Upper lobe of left lung (tissue), 6 donors: ENCODE measurements around the gene PLXNA2. TPM values are rescaled to one million over a fixed set of nuclear protein-coding genes. Genes with fewer than 3 reads are reported as not detected.

Experiments used
- ATAC-seq, 2 donors: fragments of 200-7000 bp; cut with Tn5 transposase; one replicate each; pipeline ENCODE4 v1.9.1; 2022; ENCODE audit warnings: mild to moderate bottlenecking in 2 of 2, moderate library complexity in 2 of 2; ENCODE audit not compliant: low FRiP score in 2 of 2
- DNase-seq, 2 donors: peaks; one replicate each; pipeline ENCODE4 v3.0.0-alpha.2; 2019 to 2020
- H3K27ac ChIP-seq, 4 donors: fragments of 200-600 bp; sonication (generic); one replicate each; pipeline ENCODE4 v1.5.1; 2016 to 2019
- H3K27me3 ChIP-seq, 4 donors: fragments of 200-600 bp; sonication (generic); one replicate each; pipeline ENCODE4 v1.5.1; 2017 to 2019
- H3K36me3 ChIP-seq, 4 donors: fragments of 200-600 bp; sonication (generic); one replicate each; pipeline ENCODE4 v1.5.1; 2016 to 2019
- H3K4me1 ChIP-seq, 4 donors: fragments of 200-600 bp; sonication (generic); one replicate each; pipeline ENCODE4 v1.5.1; 2018 to 2019
- H3K4me3 ChIP-seq, 4 donors: fragments of 200-600 bp; sonication (generic); one replicate each; pipeline ENCODE4 v1.5.1; 2017 to 2019; ENCODE audit warnings: mild to moderate bottlenecking in 2 of 4, moderate library complexity in 1 of 4
- H3K9me3 ChIP-seq, 4 donors: fragments of 200-600 bp; sonication (generic); one replicate each; pipeline ENCODE4 v1.5.1; 2018 to 2019
- EP300 ChIP-seq, 4 donors: sonication (generic); formaldehyde crosslinking; IDR thresholded peaks; one replicate each; pipeline ENCODE4 v1.5.1; 2017; ENCODE audit warnings: antibody characterized with exemption in 4 of 4, control low read depth in 2 of 4
- POLR2A ChIP-seq, 4 donors: fragments of 450-650 bp; IDR thresholded peaks; one replicate each; pipeline ENCODE4 v1.5.1; 2016 to 2017; ENCODE audit warnings: antibody characterized with exemption in 4 of 4, mild to moderate bottlenecking in 2 of 4
- POLR2AphosphoS5 ChIP-seq, 2 donors: sonication (generic); formaldehyde crosslinking; IDR thresholded peaks; one replicate each; pipeline ENCODE4 v1.5.1; 2017; ENCODE audit warnings: antibody characterized with exemption in 2 of 2
- WGBS, 2 donors: methylation state at CpG; one replicate each; pipeline ENCODE4 v1.1.5; 2017 to 2018; 5-methylcytosine and 5-hydroxymethylcytosine counted together
- total RNA-seq, 6 donors: library from RNA; depleted of rRNA in 4 of 6; stranded (reverse); fragments of >200 nt in 4 of 6; gene quantifications; one replicate each; pipeline versions ENCODE4 v1.1.0 to v1.2.1, GENCODE V29; 2016 to 2021
- TF ChIP-seq, protein P1 (sequence below), 6 experiments: fragments of 450-650 bp in 4 of 6; fragments of 200-600 bp in 2 of 6; sonication (generic) in 2 of 6; IDR thresholded peaks; one replicate each; pipeline ENCODE4 v1.5.1; 2016 to 2019; ENCODE audit warnings: antibody characterized with exemption in 6 of 6
- donor health status: DM: no; HTN: no; CAD: no; lungs with moderate emphysema.
- donor health status: DM: no; HTN: yes; CAD: no; lungs with severe emphysema.

Gene PLXNA2
- total RNA-seq, 6 donors from 2014 or later = 77.5 to 150 (median 101) TPM

DNA sequence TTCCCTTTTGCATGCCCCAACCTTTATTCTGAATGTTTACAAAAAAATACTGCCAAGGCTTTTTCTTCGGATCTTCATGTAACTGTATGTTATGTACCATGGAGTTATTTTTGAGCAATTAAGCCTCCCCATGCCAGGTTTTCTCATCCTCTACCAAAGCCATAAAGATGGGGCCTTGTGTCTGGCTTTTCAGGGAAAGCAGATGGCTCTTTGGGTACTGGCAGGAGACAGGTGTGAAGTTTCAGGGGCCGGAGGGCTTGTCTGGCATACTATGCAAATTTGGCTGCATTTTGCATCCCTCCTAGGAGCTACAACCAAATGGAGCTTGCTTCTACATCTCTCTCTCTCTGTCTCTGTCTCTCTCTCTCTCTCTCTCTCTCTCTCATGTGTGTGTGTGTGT, 28.1 kb upstream of the PLXNA2 start:
- no peak overlapping the region for H3K4me3 ChIP-seq
- DNase-seq = no peak
- TF ChIP-seq, protein P1, sequence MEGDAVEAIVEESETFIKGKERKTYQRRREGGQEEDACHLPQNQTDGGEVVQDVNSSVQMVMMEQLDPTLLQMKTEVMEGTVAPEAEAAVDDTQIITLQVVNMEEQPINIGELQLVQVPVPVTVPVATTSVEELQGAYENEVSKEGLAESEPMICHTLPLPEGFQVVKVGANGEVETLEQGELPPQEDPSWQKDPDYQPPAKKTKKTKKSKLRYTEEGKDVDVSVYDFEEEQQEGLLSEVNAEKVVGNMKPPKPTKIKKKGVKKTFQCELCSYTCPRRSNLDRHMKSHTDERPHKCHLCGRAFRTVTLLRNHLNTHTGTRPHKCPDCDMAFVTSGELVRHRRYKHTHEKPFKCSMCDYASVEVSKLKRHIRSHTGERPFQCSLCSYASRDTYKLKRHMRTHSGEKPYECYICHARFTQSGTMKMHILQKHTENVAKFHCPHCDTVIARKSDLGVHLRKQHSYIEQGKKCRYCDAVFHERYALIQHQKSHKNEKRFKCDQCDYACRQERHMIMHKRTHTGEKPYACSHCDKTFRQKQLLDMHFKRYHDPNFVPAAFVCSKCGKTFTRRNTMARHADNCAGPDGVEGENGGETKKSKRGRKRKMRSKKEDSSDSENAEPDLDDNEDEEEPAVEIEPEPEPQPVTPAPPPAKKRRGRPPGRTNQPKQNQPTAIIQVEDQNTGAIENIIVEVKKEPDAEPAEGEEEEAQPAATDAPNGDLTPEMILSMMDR (IDR thresholded peaks at IDR 0.05) = no peak
- no peak for TF ChIP-seq POLR2AphosphoS5 (IDR thresholded peaks at IDR 0.05)
- no peak for TF ChIP-seq POLR2A (IDR thresholded peaks at IDR 0.05)
- H3K27me3 ChIP-seq = no peaks in the 10 kb centered on the region
- H3K9me3 ChIP-seq = no peaks in the 10 kb centered on the region
- 77 to 83% methylated on average over 2 of the region's 2 CpGs for WGBS, 2 donors
- no peak for ATAC-seq
- H3K27ac ChIP-seq = no peak overlapping the region
- no peaks in the 10 kb centered on the region for H3K4me1 ChIP-seq
- no peaks in the 10 kb centered on the region for H3K36me3 ChIP-seq

DNA sequence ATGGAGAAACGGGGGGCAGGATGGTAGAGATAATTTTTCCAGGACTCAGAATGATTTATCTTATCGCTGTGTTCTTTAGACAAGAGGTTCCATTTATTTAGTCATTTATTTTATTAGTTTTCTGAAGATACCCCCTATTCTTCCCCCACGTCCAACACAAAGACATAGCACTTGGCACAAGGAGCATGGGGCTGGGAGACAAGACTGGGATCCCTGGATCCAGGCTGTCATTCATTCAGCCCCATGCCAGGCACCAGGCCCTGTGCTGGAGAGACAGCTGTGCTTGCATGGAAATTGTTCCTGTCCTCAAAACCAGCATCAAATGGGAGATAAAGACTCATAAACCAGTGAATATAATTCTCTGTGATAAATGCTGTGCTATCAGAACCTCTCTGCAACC, 27.1 kb upstream of the PLXNA2 start:
- no peak for DNase-seq
- H3K4me3 ChIP-seq = no peak overlapping the region

DNA sequence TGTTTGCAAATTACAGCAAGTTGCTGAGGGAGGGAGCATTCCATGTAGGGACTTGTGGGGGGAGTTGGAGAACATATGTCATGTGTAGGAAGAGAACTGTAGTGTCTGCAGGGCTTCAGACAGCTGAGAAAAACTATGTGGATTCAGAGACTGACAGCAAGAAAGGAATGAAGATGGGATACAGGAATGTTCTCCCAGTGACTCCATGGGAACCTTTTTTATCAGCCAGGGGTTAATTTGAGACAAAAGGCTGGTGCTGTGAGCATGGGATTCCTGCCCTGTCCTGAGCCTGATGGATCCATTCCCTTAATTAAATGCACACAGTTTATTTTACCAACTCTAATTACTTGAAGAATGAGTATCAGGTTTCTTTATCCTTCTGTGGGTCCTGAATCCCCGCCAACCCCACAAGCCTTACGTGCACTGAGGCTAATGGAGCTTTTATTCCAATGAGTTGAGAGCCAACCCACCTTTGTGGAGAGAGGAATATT, 26.5 kb upstream of the PLXNA2 start:
- Histone ChIP-seq H3K36me3 (no peaks in the 10 kb centered on the region), H3K27ac (no peak overlapping the region), H3K4me3 (no peak overlapping the region), H3K4me1 (no peaks in the 10 kb centered on the region), H3K27me3 (no peaks in the 10 kb centered on the region), H3K9me3 (no peaks in the 10 kb centered on the region)
- 68 to 70% methylated on average over 2 of the region's 2 CpGs for WGBS, 2 donors
- TF ChIP-seq EP300 (IDR thresholded peaks at IDR 0.05) (no peak), POLR2AphosphoS5 (IDR thresholded peaks at IDR 0.05) (no peak), POLR2A (IDR thresholded peaks at IDR 0.05) (no peak)
- TF ChIP-seq, protein P1 (IDR thresholded peaks at IDR 0.05) = no peak
- ATAC-seq (no peak), DNase-seq (no peak)

More for the DNA sequence above, 27.1 kb upstream of the PLXNA2 start:
- Histone ChIP-seq H3K27me3 (no peaks in the 10 kb centered on the region), H3K4me1 (no peaks in the 10 kb centered on the region), H3K36me3 (no peaks in the 10 kb centered on the region), H3K27ac (no peak overlapping the region), H3K9me3 (no peaks in the 10 kb centered on the region)
- 77 to 78% methylated on average over 3 of the region's 3 CpGs for WGBS, 2 donors
- no peak for TF ChIP-seq POLR2AphosphoS5 (IDR thresholded peaks at IDR 0.05)
- TF ChIP-seq POLR2A (IDR thresholded peaks at IDR 0.05) = no peak
- no peak for TF ChIP-seq EP300 (IDR thresholded peaks at IDR 0.05)
- TF ChIP-seq, protein P1 (IDR thresholded peaks at IDR 0.05) = no peak
- ATAC-seq = no peak

DNA sequence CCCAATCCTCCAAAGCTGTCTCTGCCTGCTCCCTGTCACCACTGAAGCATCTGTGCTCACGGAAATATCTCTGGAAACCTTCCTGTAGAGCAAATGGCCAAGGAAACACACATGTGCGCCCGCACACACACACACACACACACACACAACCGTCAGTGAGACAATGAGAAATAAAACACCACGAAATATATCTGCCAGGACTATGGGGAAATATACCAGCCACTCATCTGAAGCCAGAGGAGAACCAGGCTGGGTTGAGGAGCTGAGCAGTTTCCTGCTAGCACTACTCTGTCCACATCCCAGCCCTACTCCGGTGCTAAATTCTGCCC, 25.1 kb upstream of the PLXNA2 start:
- WGBS, 2 donors = 34 to 70% methylated on average over 6 of the region's 6 CpGs
- Histone ChIP-seq H3K36me3 (no peaks in the 10 kb centered on the region), H3K4me3 (no peak overlapping the region), H3K9me3 (no peaks in the 10 kb centered on the region), H3K27me3 (no peaks in the 10 kb centered on the region), H3K27ac (no peak overlapping the region), H3K4me1 (no peaks in the 10 kb centered on the region)
- ATAC-seq (no peak), DNase-seq (no peak)
- TF ChIP-seq, protein P1 (IDR thresholded peaks at IDR 0.05) = no peak
- TF ChIP-seq POLR2A (IDR thresholded peaks at IDR 0.05) = no peak
- TF ChIP-seq EP300 (IDR thresholded peaks at IDR 0.05) = no peak
- TF ChIP-seq POLR2AphosphoS5 (IDR thresholded peaks at IDR 0.05) = no peak

DNA sequence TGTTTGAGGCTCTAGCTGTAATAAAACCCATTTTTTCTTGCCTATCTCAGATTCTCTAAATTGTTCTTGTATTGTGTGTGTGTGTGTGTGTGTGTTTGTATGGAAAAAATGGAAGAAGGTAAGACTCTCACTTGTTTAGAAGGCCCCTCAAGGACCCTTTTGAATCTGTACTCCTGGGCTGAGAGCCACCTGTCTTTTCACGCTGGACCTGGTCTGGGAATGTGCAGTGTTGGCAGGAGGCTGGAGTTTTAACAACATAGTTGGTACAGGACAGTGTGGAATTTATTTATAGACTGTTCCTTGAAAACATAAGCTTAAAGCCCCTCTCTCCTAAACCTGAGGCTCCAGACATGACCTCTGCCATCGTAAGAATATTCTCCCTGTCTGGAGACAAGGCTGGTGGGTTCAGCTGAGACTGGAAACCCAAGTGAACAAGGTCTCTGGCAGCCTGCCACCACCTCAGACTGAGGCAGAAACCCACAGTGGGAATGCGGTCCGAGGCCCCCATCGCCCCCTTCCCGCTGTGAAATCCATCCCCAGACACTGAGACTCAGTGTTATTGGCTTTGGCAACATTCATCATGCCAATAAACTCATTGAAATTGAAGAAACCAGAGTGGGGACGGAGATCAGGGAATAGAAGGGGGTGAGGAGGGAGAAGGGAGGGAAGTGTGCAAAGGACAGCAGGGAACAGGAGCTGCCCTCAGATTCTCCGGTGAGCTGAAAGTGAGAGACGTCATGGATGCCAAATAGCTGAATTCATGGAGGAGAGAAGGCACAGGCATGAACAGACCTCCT, 24.6 kb upstream of the PLXNA2 start:
- H3K9me3 ChIP-seq = no peaks in the 10 kb centered on the region

More for the DNA sequence above, 24.6 kb upstream of the PLXNA2 start:
- Histone ChIP-seq H3K27ac (no peak overlapping the region), H3K36me3 (no peaks in the 10 kb centered on the region), H3K4me1 (no peaks in the 10 kb centered on the region), H3K27me3 (no peaks in the 10 kb centered on the region), H3K4me3 (no peak overlapping the region)
- TF ChIP-seq POLR2A (IDR thresholded peaks at IDR 0.05) (no peak), EP300 (IDR thresholded peaks at IDR 0.05) (no peak)
- ATAC-seq (no peak), DNase-seq (no peak)
- 66 to 72% methylated on average over 9 of the region's 9 CpGs for WGBS, 2 donors
